ENCODE data around the gene BAZ1A. TPM values are rescaled to one million over a fixed set of nuclear protein-coding genes. Genes with fewer than 3 reads are reported as not detected.

The BAZ1A gene
- total and polyA plus RNA-seq, 2 experiments from 2014 or later = 24.2 to 26.8 TPM

GRCh38 chr14:34718750-34719304, 156.3 kb downstream of the BAZ1A start:
- Histone ChIP-seq H2AFZ (no peak overlapping the region), H3K4me3 (no peak overlapping the region), H3F3A (replicated peaks; ENCODE audit: low read depth) (no peaks in the 10 kb centered on the region), H3K4me2 (no peak overlapping the region), H3K27me3 (ENCODE audit: insufficient read depth) (peaks cover 12% of the 10 kb centered on the region), H3K4me1 (ENCODE audit: insufficient read depth) (peaks cover 4% of the 10 kb centered on the region; the same call in 1 of the 2 replicates), H3K27ac (ENCODE audit: low read depth) (no peak overlapping the region), H4K20me1 (replicated peaks; ENCODE audit: insufficient read depth) (no peaks in the 10 kb centered on the region), H3K9me2 (ENCODE audit: insufficient read depth) (no peaks in the 10 kb centered on the region), H3K36me3 (ENCODE audit: insufficient read depth) (no peaks in the 10 kb centered on the region), H3K79me2 (replicated peaks; ENCODE audit: insufficient read depth) (no peaks in the 10 kb centered on the region)
- Mint-ChIP-seq H3K9me3 (no peaks in the 10 kb centered on the region), H3K4me3 (no peak overlapping the region), H3K36me3 (ENCODE audit: low read depth) (no peaks in the 10 kb centered on the region), H3K4me1 (peaks cover 7% of the 10 kb centered on the region; the same call in 2 of the 3 replicates), H3K27ac (no peak overlapping the region), H3K27me3 (ENCODE audit: insufficient read depth, low read depth, poor library complexity) (peaks cover 8% of the 10 kb centered on the region)
- DNase-seq (ENCODE audit: low spot score) (no peak), ATAC-seq (no peak)
- TF ChIP-seq POLR2AphosphoS5 (IDR thresholded peaks at IDR 0.05; ENCODE audit: low read depth) (no peak), JUNB (IDR thresholded peaks at IDR 0.05; ENCODE audit: unreplicated experiment) (no peak), CREB1 (CRISPR knock-in tag; IDR thresholded peaks at IDR 0.05; ENCODE audit: low read depth) (no peak), ZNF331 (CRISPR knock-in tag; IDR thresholded peaks at IDR 0.05; ENCODE audit: low read depth) (no peak), CTCF (conservative IDR thresholded peaks at IDR 0.05; ENCODE audit: low read depth in 2 of 2) (no peak), EZH2phosphoT487 (IDR thresholded peaks at IDR 0.05; ENCODE audit: unreplicated experiment) (no peak), ZNF114 (CRISPR knock-in tag; IDR thresholded peaks at IDR 0.05) (no peak)

- Mint-ChIP-seq H3K4me3 (peak overlapping the region; percentile 73), H3K27ac (no peak overlapping the region)
- TF ChIP-seq ZNF114 (CRISPR knock-in tag; IDR thresholded peaks at IDR 0.05) (no peak), ZNF331 (CRISPR knock-in tag; IDR thresholded peaks at IDR 0.05; ENCODE audit: low read depth) (no peak), EZH2 (IDR thresholded peaks at IDR 0.05; ENCODE audit: low read depth, unreplicated experiment) (no peak), CTCF (conservative IDR thresholded peaks at IDR 0.05; ENCODE audit: low read depth in 2 of 2) (no peak), POLR2AphosphoS5 (IDR thresholded peaks at IDR 0.05; ENCODE audit: low read depth) (no peak), EZH2phosphoT487 (IDR thresholded peaks at IDR 0.05; ENCODE audit: unreplicated experiment) (no peak), JUNB (IDR thresholded peaks at IDR 0.05; ENCODE audit: unreplicated experiment) (no peak)
These were observed 159.9 kb downstream of the BAZ1A start for GRCh38 chr14:34715127-34715863.

More at GRCh38 chr14:34715127-34715863, 159.9 kb downstream of the BAZ1A start:
- Mint-ChIP-seq H3K36me3 (ENCODE audit: low read depth) (peaks cover 12% of the 10 kb centered on the region), H3K4me1 (peaks cover 8% of the 10 kb centered on the region; the same call in 2 of the 3 replicates), H3K27me3 (ENCODE audit: insufficient read depth, low read depth, poor library complexity) (peaks cover 8% of the 10 kb centered on the region), H3K9me3 (no peaks in the 10 kb centered on the region)
- ATAC-seq = no peak
- no peak overlapping the region for H3K27ac ChIP-seq (ENCODE audit: low read depth)
- H3K9me2 ChIP-seq (ENCODE audit: insufficient read depth) = no peaks in the 10 kb centered on the region
- no peak for DNase-seq (ENCODE audit: low spot score)
- H4K20me1 ChIP-seq (replicated peaks; ENCODE audit: insufficient read depth) = no peaks in the 10 kb centered on the region
- H3K4me1 ChIP-seq (ENCODE audit: insufficient read depth) = peaks cover 10% of the 10 kb centered on the region; the same call in 1 of the 2 replicates
- peaks cover 12% of the 10 kb centered on the region for H3K27me3 ChIP-seq (ENCODE audit: insufficient read depth)
- H3K4me3 ChIP-seq = peak overlapping the region; percentile 95
- H3K36me3 ChIP-seq (ENCODE audit: insufficient read depth) = 0 out of 2 replicates have a peak, but pooled peaks cover 5% of the 10 kb centered on the region
- peak overlapping the region; percentile 92 for H3K4me2 ChIP-seq
- H3F3A ChIP-seq (replicated peaks; ENCODE audit: low read depth) = no peaks in the 10 kb centered on the region
- peaks cover 13% of the 10 kb centered on the region; the same call in 1 of the 2 replicates for H3K79me2 ChIP-seq (replicated peaks; ENCODE audit: insufficient read depth)
- peak overlapping the region; percentile 52; the same call in 1 of the 2 replicates for H2AFZ ChIP-seq
